WTC11 (cell line): ENCODE results near the gene CYP27B1. TPM values are rescaled to one million over a fixed set of nuclear protein-coding genes. Genes with fewer than 3 reads are reported as not detected.

Source experiments
- ATAC-seq: fragments of 200-7000 bp; cut with Tn5 transposase; 2 replicates; pipeline ENCODE4 v1.10.0; 2021; ENCODE audit warnings: mild to moderate bottlenecking, moderate library complexity
- CTCF ChIA-PET: fragments of 300-600 bp; sonication (Branson Sonifier 250); formaldehyde crosslinking; loops from one replicate; lab custom pipeline; 2021; ENCODE audit warnings: antibody characterized with exemption; lab: Charles Lee
- POLR2A ChIA-PET: fragments of 350-600 bp; sonication (Branson Sonifier 250); formaldehyde crosslinking; loops from one replicate; lab custom pipeline; 2021; ENCODE audit warnings: antibody characterized with exemption; lab: Charles Lee
- DNase-seq: peaks from one replicate; pipeline ENCODE4 v3.0.0; 2021; ENCODE audit warnings: low spot score
- H3K27ac Mint-ChIP-seq: 2 replicates; pipeline ENCODE4 v1.8.0; 2021; ENCODE audit warnings: mixed read lengths
- H3K27me3 Mint-ChIP-seq: 2 replicates; pipeline ENCODE4 v1.8.0; 2021; ENCODE audit warnings: low read depth, mild to moderate bottlenecking, moderate library complexity, mixed read lengths
- H3K36me3 Mint-ChIP-seq: 2 replicates; pipeline ENCODE4 v1.8.0; 2021; ENCODE audit warnings: mixed read lengths
- H3K4me1 Mint-ChIP-seq: 2 replicates; pipeline ENCODE4 v1.8.0; 2022; ENCODE audit warnings: mixed read lengths
- H3K4me3 Mint-ChIP-seq: 2 replicates; pipeline ENCODE4 v1.8.0; 2021; ENCODE audit warnings: mild to moderate bottlenecking, moderate library complexity, mixed read lengths
- H3K9me3 Mint-ChIP-seq: 2 replicates; pipeline ENCODE4 v1.8.0; 2021; ENCODE audit warnings: mixed read lengths
- ATF1 ChIP-seq: sonication (generic); formaldehyde crosslinking; IDR thresholded peaks from 2 replicates; pipeline ENCODE4 v1.8.1; 2023; ENCODE audit warnings: mild to moderate bottlenecking, moderate library complexity, missing genetic modification reagents
- ATF3 ChIP-seq: sonication (generic); formaldehyde crosslinking; conservative IDR thresholded peaks from 2 replicates; pipeline ENCODE4 v1.8.1; 2022; ENCODE audit warnings: mild to moderate bottlenecking, missing genetic modification reagents
- CTCF ChIP-seq: fragments of 200-600 bp; IDR thresholded peaks from 2 replicates; pipeline ENCODE4 v1.8.0; 2022; ENCODE audit warnings: antibody characterized with exemption
- E2F4 ChIP-seq: sonication (generic); formaldehyde crosslinking; IDR thresholded peaks from 2 replicates; pipeline ENCODE4 v1.8.1; 2022; ENCODE audit warnings: low read depth, mild to moderate bottlenecking, moderate library complexity, missing genetic modification reagents, borderline replicate concordance
- EMX1 ChIP-seq: fragments of 250-450 bp; sonication (Bioruptor Pico); IDR thresholded peaks from 2 replicates; pipeline ENCODE4 v1.8.0; 2021; ENCODE audit warnings: mild to moderate bottlenecking
- PRDM15 ChIP-seq: sonication (generic); formaldehyde crosslinking; IDR thresholded peaks from 2 replicates; pipeline ENCODE4 v1.8.0; 2022; ENCODE audit warnings: missing genetic modification reagents
- SMAD3 ChIP-seq: sonication (generic); formaldehyde crosslinking; IDR thresholded peaks from 2 replicates; pipeline ENCODE4 v1.8.0; 2022; ENCODE audit warnings: missing genetic modification reagents, mild to moderate bottlenecking, borderline replicate concordance
- SP1 ChIP-seq: sonication (generic); formaldehyde crosslinking; conservative IDR thresholded peaks from 2 replicates; pipeline ENCODE4 v1.8.1; 2022; ENCODE audit warnings: missing genetic modification reagents
- TEAD4 ChIP-seq: sonication (generic); formaldehyde crosslinking; IDR thresholded peaks from 2 replicates; pipeline ENCODE4 v1.8.0; 2022; ENCODE audit warnings: mild to moderate bottlenecking, missing genetic modification reagents
- ZBTB43 ChIP-seq: sonication (generic); formaldehyde crosslinking; IDR thresholded peaks from 2 replicates; pipeline ENCODE4 v1.8.1; 2023; ENCODE audit warnings: mild to moderate bottlenecking, missing genetic modification reagents
- ZNF263 ChIP-seq: sonication (generic); formaldehyde crosslinking; IDR thresholded peaks from 2 replicates; pipeline ENCODE4 v1.8.1; 2022; ENCODE audit warnings: low read depth, mild to moderate bottlenecking, moderate library complexity, missing genetic modification reagents
- total RNA-seq: library from RNA; stranded (reverse); gene quantifications from 3 replicates; pipeline ENCODE4 v1.2.3, GENCODE V29; 2021

CYP27B1 gene
- total RNA-seq, 1 experiment from 2014 or later = 2.1 TPM

GRCh38 chr12:57720606-57721595, 46.0 kb downstream of the CYP27B1 start (continued):
- TF ChIP-seq PRDM15 = no peak
- TF ChIP-seq E2F4 (CRISPR knock-in tag) = no peak
- TF ChIP-seq ZBTB43 (CRISPR knock-in tag) = no peak

GRCh38 chr12:57719777-57720605, 46.9 kb downstream of the CYP27B1 start:
- Mint-ChIP-seq H3K4me3 (no peak overlapping the region), H3K4me1 (no peaks in the 10 kb centered on the region), H3K36me3 (peaks cover 16% of the 10 kb centered on the region), H3K9me3 (no peaks in the 10 kb centered on the region), H3K27ac (no peak overlapping the region), H3K27me3 (peaks cover 25% of the 10 kb centered on the region)
- ChIA-PET CTCF (interaction anchor here (0.7 to 2.4 kb wide), 6 partner anchors 17 to 87 kb away, joined by 3 to 6 read pairs (median 3); partner anchors contain the start of genes B4GALNT1, EEF1AKMT3 and OS9), POLR2A (no interaction called here)
- DNase-seq (no peak), ATAC-seq (no peak)
- TF ChIP-seq EMX1 (CRISPR knock-in tag) (no peak), ATF3 (no peak), CTCF (no peak), SP1 (CRISPR knock-in tag) (no peak), SMAD3 (CRISPR knock-in tag) (no peak), ZNF263 (CRISPR knock-in tag) (no peak), ATF1 (no peak), TEAD4 (CRISPR knock-in tag) (no peak)
